Measurements from ENCODE around the gene PLXNA1.

PLXNA1 gene

DNA sequence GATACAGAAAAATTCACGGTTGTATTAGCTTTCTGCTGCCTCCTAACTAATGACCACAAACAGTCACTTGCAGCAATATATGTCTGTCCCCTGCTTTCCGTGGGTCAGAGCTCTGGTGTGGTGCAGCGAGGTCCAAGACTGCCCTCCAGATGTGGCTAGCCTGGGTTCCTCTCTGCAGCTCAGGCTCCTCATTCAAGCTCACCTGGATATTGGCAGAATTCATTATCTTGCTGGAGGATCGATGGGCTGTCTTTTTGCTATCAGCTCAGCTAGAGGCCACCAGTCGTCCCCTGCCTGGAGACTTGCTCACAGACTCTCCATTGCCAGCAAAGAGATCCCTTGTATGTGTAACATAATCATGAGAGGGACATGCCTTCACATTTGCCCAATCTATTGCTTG lies 12.8 kb upstream of the PLXNA1 start:
- Histone ChIP-seq H3K27ac (ENCODE audit: low read depth, low read length, severe bottlenecking) (no peak overlapping the region), H3K4me1 (ENCODE audit: control insufficient read depth, insufficient read depth, low read length, poor library complexity, severe bottlenecking) (peaks cover 18% of the 10 kb centered on the region), H3K9me3 (ENCODE audit: control insufficient read depth, low read length) (peaks cover 12% of the 10 kb centered on the region), H3K36me3 (ENCODE audit: control insufficient read depth, insufficient read depth, low read length) (no peaks in the 10 kb centered on the region), H3K4me3 (ENCODE audit: extremely low read depth, insufficient read depth, low read length, poor library complexity, severe bottlenecking) (no peak overlapping the region)
- WGBS, 2 experiments (ENCODE audit: insufficient coverage in 2 of 2) = 83 to 93% methylated on average over 4 of the region's 5 CpGs

DNA sequence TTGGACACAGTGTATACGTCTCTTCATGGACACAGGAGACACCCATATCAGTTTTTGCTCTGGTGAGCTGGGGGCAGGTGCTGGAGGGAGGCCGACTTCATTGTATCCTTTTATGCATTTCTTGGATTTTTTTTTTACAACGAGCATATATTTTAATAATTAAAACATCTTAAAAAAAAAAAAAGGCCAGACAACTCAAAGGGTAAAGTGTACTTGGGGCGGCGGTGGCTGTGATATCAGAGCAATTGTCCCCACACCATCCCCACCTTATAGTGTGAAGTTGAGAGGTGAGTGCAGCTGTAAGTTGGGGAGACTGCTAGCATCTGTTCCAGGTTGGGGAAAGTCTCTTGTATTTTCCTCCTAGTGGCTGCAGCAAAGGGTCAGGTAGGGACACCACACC lies 12.0 kb upstream of the PLXNA1 start:
- Histone ChIP-seq H3K27ac (ENCODE audit: low read depth, low read length, severe bottlenecking) (no peak overlapping the region), H3K36me3 (ENCODE audit: control insufficient read depth, insufficient read depth, low read length) (no peaks in the 10 kb centered on the region), H3K4me1 (ENCODE audit: control insufficient read depth, insufficient read depth, low read length, poor library complexity, severe bottlenecking) (peaks cover 18% of the 10 kb centered on the region), H3K9me3 (ENCODE audit: control insufficient read depth, low read length) (peaks cover 17% of the 10 kb centered on the region), H3K4me3 (ENCODE audit: extremely low read depth, insufficient read depth, low read length, poor library complexity, severe bottlenecking) (no peak overlapping the region)
- WGBS, 2 experiments (ENCODE audit: insufficient coverage in 2 of 2) = 100% methylated on average over 1 of the region's 5 CpGs; no CpG with 5 or more reads in 1 of the 2 experiments

DNA sequence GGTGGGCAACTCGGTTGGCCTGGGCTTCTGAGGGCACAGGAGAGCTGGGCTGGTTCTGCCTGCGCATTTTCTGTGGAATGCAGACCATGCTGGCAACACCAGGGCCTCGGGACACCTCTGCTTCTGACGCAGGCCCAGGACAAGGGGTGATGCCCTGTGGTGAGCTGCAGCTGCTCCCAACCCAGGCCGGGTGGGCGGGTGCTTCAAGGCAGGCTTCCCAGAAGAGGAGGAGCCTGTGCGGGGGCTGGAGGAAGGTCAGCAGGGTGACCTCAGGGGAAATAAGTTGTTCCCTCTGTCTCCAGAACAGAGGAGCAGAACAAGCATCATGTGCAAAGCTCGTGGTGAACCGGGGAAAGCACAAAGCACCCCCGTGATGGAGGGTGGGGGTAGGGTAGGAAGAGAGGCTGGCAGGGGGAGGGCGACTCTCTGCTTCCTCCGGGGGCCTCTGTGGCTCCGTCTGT lies 11.0 kb upstream of the PLXNA1 start:
- H3K4me1 ChIP-seq (ENCODE audit: control insufficient read depth, insufficient read depth, low read length, poor library complexity, severe bottlenecking) = peaks cover 18% of the 10 kb centered on the region
- H3K9me3 ChIP-seq (ENCODE audit: control insufficient read depth, low read length) = peaks cover 17% of the 10 kb centered on the region
- H3K4me3 ChIP-seq (ENCODE audit: extremely low read depth, insufficient read depth, low read length, poor library complexity, severe bottlenecking) = no peak overlapping the region
- H3K36me3 ChIP-seq (ENCODE audit: control insufficient read depth, insufficient read depth, low read length) = no peaks in the 10 kb centered on the region
- WGBS, 2 experiments (ENCODE audit: insufficient coverage in 2 of 2) = 51 to 62% methylated on average over 10 to 12 of the region's 13 CpGs
- peak overlapping the region; percentile 5 for H3K27ac ChIP-seq (ENCODE audit: low read depth, low read length, severe bottlenecking)

DNA sequence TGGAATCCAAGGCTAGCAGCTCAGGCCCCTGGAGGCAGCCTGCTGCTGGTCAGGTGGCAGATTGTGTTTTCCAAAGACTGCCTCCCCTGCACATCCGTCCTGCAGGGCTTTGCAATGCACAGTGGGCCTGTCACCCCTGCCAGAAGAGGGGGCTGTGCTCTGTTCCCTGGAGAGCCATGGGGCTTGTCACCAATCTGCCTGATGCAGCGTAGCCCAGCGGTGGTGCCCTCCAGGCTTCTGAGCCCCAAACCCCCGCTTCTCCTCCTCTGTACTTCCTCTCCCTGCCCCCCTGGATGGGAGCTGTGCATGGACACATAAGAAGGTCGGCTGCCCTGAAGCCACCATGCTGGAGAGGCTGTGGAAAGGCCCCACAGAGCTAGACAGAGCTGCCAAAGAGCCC lies 10.0 kb upstream of the PLXNA1 start:
- Histone ChIP-seq H3K4me3 (ENCODE audit: extremely low read depth, insufficient read depth, low read length, poor library complexity, severe bottlenecking) (no peak overlapping the region), H3K4me1 (ENCODE audit: control insufficient read depth, insufficient read depth, low read length, poor library complexity, severe bottlenecking) (peaks cover 18% of the 10 kb centered on the region), H3K9me3 (ENCODE audit: control insufficient read depth, low read length) (peaks cover 17% of the 10 kb centered on the region), H3K27ac (ENCODE audit: low read depth, low read length, severe bottlenecking) (no peak overlapping the region), H3K36me3 (ENCODE audit: control insufficient read depth, insufficient read depth, low read length) (no peaks in the 10 kb centered on the region)
- 79 to 86% methylated on average over 1 to 2 of the region's 5 CpGs for WGBS, 2 experiments (ENCODE audit: insufficient coverage in 2 of 2)

DNA sequence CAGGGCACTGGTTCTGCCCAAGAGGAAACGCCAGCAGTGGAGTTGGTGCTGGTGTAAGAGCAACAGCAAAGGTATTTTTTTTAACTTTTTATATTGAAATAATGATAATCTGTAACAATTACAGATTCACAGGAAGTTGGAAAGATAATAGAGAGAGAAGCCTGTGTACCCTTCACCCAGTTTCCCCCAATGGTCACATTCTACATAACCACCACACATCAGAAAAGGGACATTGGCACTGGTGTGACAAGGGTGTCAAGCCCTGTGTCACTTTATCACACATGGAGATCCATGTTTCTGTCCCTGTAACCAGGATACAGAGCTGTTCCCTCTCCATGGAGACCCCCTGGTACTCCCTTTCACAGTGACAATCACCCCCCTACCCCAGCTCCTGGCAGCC lies 9.1 kb upstream of the PLXNA1 start:
- no peaks in the 10 kb centered on the region for H3K36me3 ChIP-seq (ENCODE audit: control insufficient read depth, insufficient read depth, low read length)

GRCh38 chr3:126974756-126975155 lies 8.2 kb upstream of the PLXNA1 start:
- peaks cover 20% of the 10 kb centered on the region for H3K4me1 ChIP-seq (ENCODE audit: control insufficient read depth, insufficient read depth, low read length, poor library complexity, severe bottlenecking)
- WGBS, 2 experiments (ENCODE audit: insufficient coverage in 2 of 2) = 100% methylated on average over 1 of the region's 3 CpGs; no CpG with 5 or more reads in 1 of the 2 experiments
- H3K9me3 ChIP-seq (ENCODE audit: control insufficient read depth, low read length) = peaks cover 17% of the 10 kb centered on the region
- H3K4me3 ChIP-seq (ENCODE audit: extremely low read depth, insufficient read depth, low read length, poor library complexity, severe bottlenecking) = no peak overlapping the region
- H3K36me3 ChIP-seq (ENCODE audit: control insufficient read depth, insufficient read depth, low read length) = no peaks in the 10 kb centered on the region
- no peak overlapping the region for H3K27ac ChIP-seq (ENCODE audit: low read depth, low read length, severe bottlenecking)

More for the DNA sequence above, 9.1 kb upstream of the PLXNA1 start:
- Histone ChIP-seq H3K4me1 (ENCODE audit: control insufficient read depth, insufficient read depth, low read length, poor library complexity, severe bottlenecking) (peaks cover 19% of the 10 kb centered on the region), H3K4me3 (ENCODE audit: extremely low read depth, insufficient read depth, low read length, poor library complexity, severe bottlenecking) (no peak overlapping the region), H3K9me3 (ENCODE audit: control insufficient read depth, low read length) (peaks cover 17% of the 10 kb centered on the region), H3K27ac (ENCODE audit: low read depth, low read length, severe bottlenecking) (no peak overlapping the region)
- no CpG with 5 or more reads among the region's 1 CpG for WGBS, 2 experiments (ENCODE audit: insufficient coverage in 2 of 2)

DNA sequence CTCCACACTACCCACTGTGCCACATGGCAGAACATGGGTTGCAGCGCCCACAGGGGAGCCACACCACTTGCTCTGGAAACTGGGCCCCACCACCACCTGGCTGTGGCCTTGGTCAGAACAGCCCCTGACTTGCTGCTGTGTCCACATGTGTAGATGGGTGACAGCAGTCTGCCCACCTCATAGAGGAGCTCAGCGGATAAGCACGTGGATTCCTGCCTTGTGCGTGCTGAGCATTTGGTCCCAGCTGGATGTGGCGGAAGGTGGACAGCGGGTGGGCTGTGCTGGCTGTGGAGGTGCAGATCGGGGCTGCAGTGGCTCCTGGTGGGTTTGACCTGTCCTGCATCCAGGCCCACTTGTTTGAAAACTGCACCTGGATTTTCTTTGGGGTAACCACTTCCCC lies 6.0 kb upstream of the PLXNA1 start:
- Histone ChIP-seq H3K27ac (ENCODE audit: low read depth, low read length, severe bottlenecking) (no peak overlapping the region), H3K9me3 (ENCODE audit: control insufficient read depth, low read length) (peaks cover 17% of the 10 kb centered on the region), H3K4me3 (ENCODE audit: extremely low read depth, insufficient read depth, low read length, poor library complexity, severe bottlenecking) (no peak overlapping the region), H3K4me1 (ENCODE audit: control insufficient read depth, insufficient read depth, low read length, poor library complexity, severe bottlenecking) (peaks cover 9% of the 10 kb centered on the region), H3K36me3 (ENCODE audit: control insufficient read depth, insufficient read depth, low read length) (no peaks in the 10 kb centered on the region)
- 91 to 95% methylated on average over 5 to 6 of the region's 7 CpGs for WGBS, 2 experiments (ENCODE audit: insufficient coverage in 2 of 2)

- 83 to 88% methylated on average over 6 of the region's 6 CpGs for WGBS, 2 experiments (ENCODE audit: insufficient coverage in 2 of 2)
- Histone ChIP-seq H3K4me3 (ENCODE audit: extremely low read depth, insufficient read depth, low read length, poor library complexity, severe bottlenecking) (no peak overlapping the region), H3K27ac (ENCODE audit: low read depth, low read length, severe bottlenecking) (no peak overlapping the region), H3K4me1 (ENCODE audit: control insufficient read depth, insufficient read depth, low read length, poor library complexity, severe bottlenecking) (peaks cover 4% of the 10 kb centered on the region), H3K9me3 (ENCODE audit: control insufficient read depth, low read length) (peaks cover 17% of the 10 kb centered on the region), H3K36me3 (ENCODE audit: control insufficient read depth, insufficient read depth, low read length) (no peaks in the 10 kb centered on the region)
Measured at GRCh38 chr3:126977821-126978220, 5.1 kb upstream of the PLXNA1 start.

GRCh38 chr3:126978291-126978690 lies 4.6 kb upstream of the PLXNA1 start:
- no peaks in the 10 kb centered on the region for H3K36me3 ChIP-seq (ENCODE audit: control insufficient read depth, insufficient read depth, low read length)
- H3K4me1 ChIP-seq (ENCODE audit: control insufficient read depth, insufficient read depth, low read length, poor library complexity, severe bottlenecking) = peaks cover 4% of the 10 kb centered on the region
- no peak overlapping the region for H3K27ac ChIP-seq (ENCODE audit: low read depth, low read length, severe bottlenecking)
- 89 to 98% methylated on average over 5 of the region's 5 CpGs for WGBS, 2 experiments (ENCODE audit: insufficient coverage in 2 of 2)
- H3K4me3 ChIP-seq (ENCODE audit: extremely low read depth, insufficient read depth, low read length, poor library complexity, severe bottlenecking) = no peak overlapping the region
- peaks cover 17% of the 10 kb centered on the region for H3K9me3 ChIP-seq (ENCODE audit: control insufficient read depth, low read length)

- Histone ChIP-seq H3K27ac (ENCODE audit: low read depth, low read length, severe bottlenecking) (no peak overlapping the region), H3K36me3 (ENCODE audit: control insufficient read depth, insufficient read depth, low read length) (no peaks in the 10 kb centered on the region), H3K9me3 (ENCODE audit: control insufficient read depth, low read length) (peaks cover 14% of the 10 kb centered on the region), H3K4me1 (ENCODE audit: control insufficient read depth, insufficient read depth, low read length, poor library complexity, severe bottlenecking) (peaks cover 4% of the 10 kb centered on the region), H3K4me3 (ENCODE audit: extremely low read depth, insufficient read depth, low read length, poor library complexity, severe bottlenecking) (no peak overlapping the region)
- 67 to 92% methylated on average over 3 to 4 of the region's 5 CpGs for WGBS, 2 experiments (ENCODE audit: insufficient coverage in 2 of 2)
Measured at GRCh38 chr3:126979046-126979628, 3.8 kb upstream of the PLXNA1 start.

DNA sequence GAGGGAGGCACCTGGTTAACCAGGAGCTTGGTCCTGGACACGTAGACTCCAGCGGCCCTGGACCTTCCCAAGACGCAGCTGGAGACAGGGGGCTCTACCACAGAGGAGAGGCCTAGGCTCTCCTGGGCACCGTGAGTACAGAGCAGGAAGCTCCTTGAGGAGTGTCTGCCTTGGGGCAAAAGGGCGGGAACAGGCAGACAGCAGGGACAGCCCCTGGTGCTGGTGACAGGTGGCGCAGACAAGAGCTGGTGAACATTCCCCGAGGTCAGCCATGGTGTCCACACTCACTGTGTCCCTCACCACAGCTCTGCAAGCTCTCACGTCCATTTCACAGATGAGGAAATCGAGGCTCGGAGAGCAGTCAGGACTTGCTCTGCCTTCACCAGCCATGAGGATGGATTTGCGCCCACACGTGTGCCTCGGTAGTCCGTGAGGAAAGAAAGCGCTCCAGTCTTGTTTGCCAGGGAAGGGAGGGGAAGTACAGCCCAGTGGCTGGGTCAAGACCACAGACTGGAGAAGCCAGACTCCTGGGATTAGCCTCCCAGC lies 2.6 kb upstream of the PLXNA1 start:
- WGBS, 2 experiments (ENCODE audit: insufficient coverage in 2 of 2) = 92 to 95% methylated on average over 15 of the region's 15 CpGs
- Histone ChIP-seq H3K4me3 (ENCODE audit: extremely low read depth, insufficient read depth, low read length, poor library complexity, severe bottlenecking) (no peak overlapping the region), H3K27ac (ENCODE audit: low read depth, low read length, severe bottlenecking) (no peak overlapping the region), H3K36me3 (ENCODE audit: control insufficient read depth, insufficient read depth, low read length) (no peaks in the 10 kb centered on the region), H3K9me3 (ENCODE audit: control insufficient read depth, low read length) (peaks cover 3% of the 10 kb centered on the region), H3K4me1 (ENCODE audit: control insufficient read depth, insufficient read depth, low read length, poor library complexity, severe bottlenecking) (peaks cover 14% of the 10 kb centered on the region)
